Measurements from ENCODE around the gene IFITM5. TPM values are rescaled to one million over a fixed set of nuclear protein-coding genes. Genes with fewer than 3 reads are reported as not detected.

Gene IFITM5
- total RNA-seq, 1 donor from 2014 or later, result not detected

- no peaks in the 10 kb centered on the region for H3K9me3 Mint-ChIP-seq
- H3K4me1 Mint-ChIP-seq (ENCODE audit: unreplicated experiment), result no peaks in the 10 kb centered on the region
- no peak overlapping the region for H3K27ac Mint-ChIP-seq
- no peak for TF ChIP-seq CTCF (conservative IDR thresholded peaks at IDR 0.05)
- no peak overlapping the region for H3K4me3 Mint-ChIP-seq
- peaks cover 22% of the 10 kb centered on the region for H3K36me3 Mint-ChIP-seq
- no peaks in the 10 kb centered on the region for H3K27me3 Mint-ChIP-seq
- no peak for DNase-seq (ENCODE audit: extremely low spot score, unreplicated experiment)
Observed at GRCh38 chr11:249062-249461, 50.3 kb downstream of the IFITM5 start.

Other genes with a start within 250 kb of the IFITM5 start
- not detected in 2 replicates for gene SCGB1C1, start 106.4 kb downstream of the IFITM5 start, total RNA-seq (ENCODE audit: low replicate concordance)
- gene BET1L, start 92.1 kb downstream of the IFITM5 start, total RNA-seq (ENCODE audit: low replicate concordance), result 48.4 and 59.5 TPM in 2 replicates
- gene RIC8A, start 91.8 kb downstream of the IFITM5 start, total RNA-seq (ENCODE audit: low replicate concordance), result 106 and 114 TPM in 2 replicates
- gene SIRT3, start 63.2 kb downstream of the IFITM5 start, total RNA-seq (ENCODE audit: low replicate concordance), result 18.8 and 33.7 TPM in 2 replicates
- gene PSMD13, start 62.5 kb downstream of the IFITM5 start, total RNA-seq (ENCODE audit: low replicate concordance), result 112 and 115 TPM in 2 replicates
- gene NLRP6, start 21.1 kb downstream of the IFITM5 start, total RNA-seq (ENCODE audit: low replicate concordance), result 0.19 TPM in 1 of 2 replicates, not detected in the other
- gene PGGHG, start 10.4 kb downstream of the IFITM5 start, total RNA-seq (ENCODE audit: low replicate concordance), result 12.6 and 32.5 TPM in 2 replicates
- gene IFITM2, start 8.3 kb upstream of the IFITM5 start, total RNA-seq (ENCODE audit: low replicate concordance), result 109 and 238 TPM in 2 replicates
- gene IFITM1, start 14.5 kb upstream of the IFITM5 start, total RNA-seq (ENCODE audit: low replicate concordance), result 34.1 and 192 TPM in 2 replicates
- gene IFITM3, start 21.3 kb upstream of the IFITM5 start, total RNA-seq (ENCODE audit: low replicate concordance), result 175 and 354 TPM in 2 replicates
- gene B4GALNT4, start 70.0 kb upstream of the IFITM5 start, total RNA-seq (ENCODE audit: low replicate concordance), result 95.0 and 185 TPM in 2 replicates
- gene PKP3, start 94.7 kb upstream of the IFITM5 start, total RNA-seq (ENCODE audit: low replicate concordance), result 51.6 and 156 TPM in 2 replicates
- gene SIGIRR, start 115.5 kb upstream of the IFITM5 start, total RNA-seq (ENCODE audit: low replicate concordance), result 36.2 and 44.0 TPM in 2 replicates
- 25.3 and 66.6 TPM in 2 replicates for gene ANO9, start 142.5 kb upstream of the IFITM5 start, total RNA-seq (ENCODE audit: low replicate concordance)
- gene PTDSS2, start 150.8 kb upstream of the IFITM5 start, total RNA-seq (ENCODE audit: low replicate concordance), result 33.6 and 46.9 TPM in 2 replicates
- 84.5 and 128 TPM in 2 replicates for gene RNH1, start 207.7 kb upstream of the IFITM5 start, total RNA-seq (ENCODE audit: low replicate concordance)
- gene HRAS, start 236.1 kb upstream of the IFITM5 start, total RNA-seq (ENCODE audit: low replicate concordance), result 54.6 and 63.1 TPM in 2 replicates
- 1.7 and 1.8 TPM in 2 replicates for gene LRRC56, start 238.0 kb upstream of the IFITM5 start, total RNA-seq (ENCODE audit: low replicate concordance)

All from type B pancreatic cell (in vitro differentiated cells).